ENCODE measurements around the gene TSFM. TPM values are rescaled to one million over a fixed set of nuclear protein-coding genes. Genes with fewer than 3 reads are reported as not detected.

The TSFM gene
- total RNA-seq, 1 experiment from 2014 or later: 48.7 TPM

DNA sequence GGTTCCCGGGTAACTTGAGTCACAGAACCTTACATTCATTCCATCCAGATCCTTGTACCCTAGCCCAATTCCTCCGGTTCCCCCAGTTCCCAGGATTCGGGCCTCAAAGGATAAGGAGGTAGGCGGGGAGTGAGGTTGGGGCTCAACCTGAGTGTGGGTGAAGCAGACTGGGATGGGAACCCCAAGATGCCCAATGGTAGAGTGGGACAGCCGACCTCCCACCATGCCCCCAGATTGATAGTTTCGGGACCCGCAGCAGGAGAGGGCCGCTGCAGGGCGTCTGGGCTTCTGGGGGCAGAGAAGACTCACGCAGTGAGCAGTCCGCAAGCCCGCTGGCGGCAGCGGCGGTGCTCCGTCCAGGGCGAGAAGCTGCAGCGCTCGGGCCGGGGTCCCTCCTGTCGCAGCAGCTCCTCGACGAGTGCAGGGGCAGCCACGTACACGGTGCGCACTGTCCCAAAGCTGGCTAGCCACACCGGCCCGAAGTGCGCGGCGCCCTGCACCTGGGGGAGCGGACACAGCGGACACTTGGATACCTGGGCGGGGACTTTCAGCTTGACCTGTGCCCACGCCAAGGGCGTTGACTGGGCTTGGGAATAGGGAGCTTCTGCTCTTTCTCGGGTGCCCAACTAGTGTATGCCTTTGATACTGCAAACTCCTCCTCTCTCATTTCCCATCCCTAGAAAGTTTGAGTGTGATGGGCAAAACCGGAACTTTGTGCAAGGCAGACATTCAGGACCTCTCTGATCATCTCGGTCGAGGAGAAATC is 16.7 kb upstream of the TSFM start:
- Mint-ChIP-seq H3K27ac (no peak overlapping the region), H3K9me3 (no peaks in the 10 kb centered on the region), H3K27me3 (ENCODE audit: low read depth) (peaks cover 74% of the 10 kb centered on the region), H3K4me3 (peak overlapping the region; percentile 74), H3K4me1 (peaks cover 33% of the 10 kb centered on the region), H3K36me3 (peaks cover 23% of the 10 kb centered on the region)
- peak; percentile 3 for ATAC-seq
- POLR2A ChIA-PET: interaction anchor here (0.7 to 1.3 kb wide), 3 partner anchors 9 to 162 kb away, joined by 3 to 7 read pairs (median 6); no protein-coding TSS in a partner anchor
- CTCF ChIA-PET: interaction anchor here (0.7 to 5.3 kb wide), 10 partner anchors 9 to 182 kb away, joined by 3 to 80 read pairs (median 4); partner anchors contain the start of genes ARHGEF25, AVIL and B4GALNT1
- TF ChIP-seq, protein P1, sequence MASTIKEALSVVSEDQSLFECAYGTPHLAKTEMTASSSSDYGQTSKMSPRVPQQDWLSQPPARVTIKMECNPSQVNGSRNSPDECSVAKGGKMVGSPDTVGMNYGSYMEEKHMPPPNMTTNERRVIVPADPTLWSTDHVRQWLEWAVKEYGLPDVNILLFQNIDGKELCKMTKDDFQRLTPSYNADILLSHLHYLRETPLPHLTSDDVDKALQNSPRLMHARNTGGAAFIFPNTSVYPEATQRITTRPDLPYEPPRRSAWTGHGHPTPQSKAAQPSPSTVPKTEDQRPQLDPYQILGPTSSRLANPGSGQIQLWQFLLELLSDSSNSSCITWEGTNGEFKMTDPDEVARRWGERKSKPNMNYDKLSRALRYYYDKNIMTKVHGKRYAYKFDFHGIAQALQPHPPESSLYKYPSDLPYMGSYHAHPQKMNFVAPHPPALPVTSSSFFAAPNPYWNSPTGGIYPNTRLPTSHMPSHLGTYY (CRISPR knock-in tag; IDR thresholded peaks at IDR 0.05): 0 out of 2 replicates have a peak, but pooled peaks have one; percentile 62
- TF ChIP-seq GABPB1 (CRISPR knock-in tag; IDR thresholded peaks at IDR 0.05) (no peak), PRRX2 (CRISPR knock-in tag; IDR thresholded peaks at IDR 0.05) (0 out of 2 replicates have a peak, but pooled peaks have one; percentile 57), MXD4 (CRISPR knock-in tag; IDR thresholded peaks at IDR 0.05; ENCODE audit: borderline replicate concordance) (no peak), ELF4 (CRISPR knock-in tag; IDR thresholded peaks at IDR 0.05; ENCODE audit: low read depth) (no peak), KAT7 (CRISPR knock-in tag; IDR thresholded peaks at IDR 0.05; ENCODE audit: borderline replicate concordance) (no peak), EMX1 (CRISPR knock-in tag; IDR thresholded peaks at IDR 0.05) (peak; percentile 61; the same call in 1 of the 2 replicates)
- TF ChIP-seq, protein P2, sequence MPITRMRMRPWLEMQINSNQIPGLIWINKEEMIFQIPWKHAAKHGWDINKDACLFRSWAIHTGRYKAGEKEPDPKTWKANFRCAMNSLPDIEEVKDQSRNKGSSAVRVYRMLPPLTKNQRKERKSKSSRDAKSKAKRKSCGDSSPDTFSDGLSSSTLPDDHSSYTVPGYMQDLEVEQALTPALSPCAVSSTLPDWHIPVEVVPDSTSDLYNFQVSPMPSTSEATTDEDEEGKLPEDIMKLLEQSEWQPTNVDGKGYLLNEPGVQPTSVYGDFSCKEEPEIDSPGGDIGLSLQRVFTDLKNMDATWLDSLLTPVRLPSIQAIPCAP (CRISPR knock-in tag; IDR thresholded peaks at IDR 0.05): 0 out of 2 replicates have a peak, but pooled peaks have one; percentile 17
- DNase-seq (ENCODE audit: low spot score): no peak

DNA sequence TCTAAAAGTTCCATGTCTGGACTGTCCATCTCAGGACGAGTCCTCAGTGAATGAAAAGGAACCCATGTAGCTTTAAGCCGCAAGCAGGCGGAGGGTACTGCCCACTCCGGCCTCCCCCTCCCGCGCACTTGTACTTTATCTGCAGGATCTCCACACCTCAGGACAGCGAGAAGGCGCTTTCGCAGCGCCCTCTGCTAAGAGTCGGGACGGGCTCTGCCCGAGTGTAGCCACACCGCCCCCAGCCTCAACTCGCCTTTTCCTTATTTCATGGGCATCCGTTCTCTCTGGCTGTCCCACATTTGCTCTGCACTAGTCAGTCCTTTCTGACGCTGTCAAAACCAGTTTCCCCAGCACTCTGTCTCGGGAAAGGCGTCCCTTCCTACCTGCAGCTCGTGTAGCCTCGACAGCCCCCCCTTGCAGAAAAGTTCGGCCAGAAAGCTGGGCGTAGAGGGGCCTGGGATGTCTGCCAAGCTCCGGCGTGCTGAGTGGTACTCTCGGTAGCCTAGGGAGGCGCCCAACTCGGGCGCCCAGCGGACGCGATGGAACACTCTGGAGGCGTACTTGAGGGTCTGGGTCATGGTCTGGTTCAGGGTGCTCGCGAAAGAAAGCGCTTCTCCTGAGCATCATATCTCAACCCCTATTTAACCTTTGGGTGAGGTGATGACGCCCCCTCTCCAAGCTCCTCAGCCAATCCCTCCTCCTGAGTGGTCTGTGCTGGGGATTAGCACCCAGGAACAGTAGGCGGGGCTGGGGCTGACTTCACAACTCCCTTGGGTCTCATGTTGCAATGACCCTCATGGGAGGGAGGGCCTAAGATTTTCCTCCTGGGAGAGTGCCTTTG is 15.9 kb upstream of the TSFM start, which contains the start of gene CYP27B1:
TSS of gene CYP27B1 (minus strand) at position 615 of the 841 bp plus-strand sequence. CDS start at position 578, 37 bp downstream.
- Mint-ChIP-seq H3K36me3 (peaks cover 23% of the 10 kb centered on the region), H3K27ac (no peak within 1 kb of the TSS), H3K9me3 (no peaks in the 10 kb centered on the region), H3K4me1 (peaks cover 36% of the 10 kb centered on the region), H3K27me3 (ENCODE audit: low read depth) (peaks cover 66% of the 10 kb centered on the region), H3K4me3 (peak within 1 kb of the TSS; percentile 74)
- ChIA-PET CTCF (interaction anchor here (0.7 to 5.3 kb wide), 14 partner anchors 8 to 183 kb away, joined by 3 to 80 read pairs (median 4); partner anchors contain the start of genes ARHGEF25, AVIL, B4GALNT1 and CDK4), POLR2A (interaction anchor here (0.7 to 1.3 kb wide), 4 partner anchors 10 to 163 kb away, joined by 3 to 7 read pairs (median 5); partner anchors contain the start of gene TSFM)
- TF ChIP-seq NR2C2 (CRISPR knock-in tag; IDR thresholded peaks at IDR 0.05) (no peak), ZNF138 (CRISPR knock-in tag; conservative IDR thresholded peaks at IDR 0.05) (0 out of 2 replicates have a peak, but pooled peaks have one; percentile 62), MXD4 (CRISPR knock-in tag; IDR thresholded peaks at IDR 0.05; ENCODE audit: borderline replicate concordance) (no peak), PRRX2 (CRISPR knock-in tag; IDR thresholded peaks at IDR 0.05) (peak; percentile 60; the same call in 1 of the 2 replicates), ZNF671 (CRISPR knock-in tag; IDR thresholded peaks at IDR 0.05) (no peak), ZNF416 (CRISPR knock-in tag; IDR thresholded peaks at IDR 0.05) (0 out of 2 replicates have a peak, but pooled peaks have one; percentile 24)
- TF ChIP-seq, protein P3, sequence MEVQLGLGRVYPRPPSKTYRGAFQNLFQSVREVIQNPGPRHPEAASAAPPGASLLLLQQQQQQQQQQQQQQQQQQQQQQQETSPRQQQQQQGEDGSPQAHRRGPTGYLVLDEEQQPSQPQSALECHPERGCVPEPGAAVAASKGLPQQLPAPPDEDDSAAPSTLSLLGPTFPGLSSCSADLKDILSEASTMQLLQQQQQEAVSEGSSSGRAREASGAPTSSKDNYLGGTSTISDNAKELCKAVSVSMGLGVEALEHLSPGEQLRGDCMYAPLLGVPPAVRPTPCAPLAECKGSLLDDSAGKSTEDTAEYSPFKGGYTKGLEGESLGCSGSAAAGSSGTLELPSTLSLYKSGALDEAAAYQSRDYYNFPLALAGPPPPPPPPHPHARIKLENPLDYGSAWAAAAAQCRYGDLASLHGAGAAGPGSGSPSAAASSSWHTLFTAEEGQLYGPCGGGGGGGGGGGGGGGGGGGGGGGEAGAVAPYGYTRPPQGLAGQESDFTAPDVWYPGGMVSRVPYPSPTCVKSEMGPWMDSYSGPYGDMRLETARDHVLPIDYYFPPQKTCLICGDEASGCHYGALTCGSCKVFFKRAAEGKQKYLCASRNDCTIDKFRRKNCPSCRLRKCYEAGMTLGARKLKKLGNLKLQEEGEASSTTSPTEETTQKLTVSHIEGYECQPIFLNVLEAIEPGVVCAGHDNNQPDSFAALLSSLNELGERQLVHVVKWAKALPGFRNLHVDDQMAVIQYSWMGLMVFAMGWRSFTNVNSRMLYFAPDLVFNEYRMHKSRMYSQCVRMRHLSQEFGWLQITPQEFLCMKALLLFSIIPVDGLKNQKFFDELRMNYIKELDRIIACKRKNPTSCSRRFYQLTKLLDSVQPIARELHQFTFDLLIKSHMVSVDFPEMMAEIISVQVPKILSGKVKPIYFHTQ (CRISPR knock-in tag; IDR thresholded peaks at IDR 0.05): 0 out of 2 replicates have a peak, but pooled peaks have one; percentile 62
- peak; percentile 61 for DNase-seq (ENCODE audit: low spot score)
- ATAC-seq: peak; percentile 44
